C4-2B (cell line): ENCODE results near the gene RBM4.

Source experiments
- CTCF ChIP-seq: fragments of 450-650 bp; conservative IDR thresholded peaks from 2 replicates; pipeline ENCODE4 v1.5.1; 2017; ENCODE audit warnings: mild to moderate bottlenecking
- ZFX ChIP-seq: fragments of 450-650 bp; IDR thresholded peaks from 2 replicates; pipeline ENCODE4 v1.6.1; 2017

GRCh38 chr11:66626926-66627325 is 11.6 kb upstream of the RBM4 start:
- no peak for TF ChIP-seq CTCF
- TF ChIP-seq ZFX = no peak
